HepG2 (cell line): ENCODE measurements around the gene ZNF653. TPM values are rescaled to one million over a fixed set of nuclear protein-coding genes. Genes with fewer than 3 reads are reported as not detected.

Experiments used
- GRHL1 ChIP-seq: sonication (generic); formaldehyde crosslinking; conservative IDR thresholded peaks from 2 replicates; pipeline ENCODE4 v1.8.0; 2022; ENCODE audit warnings: missing genetic modification reagents
- HNF1B ChIP-seq: sonication (generic); formaldehyde crosslinking; IDR thresholded peaks from 2 replicates; pipeline ENCODE4 v1.5.1; 2020; ENCODE audit warnings: mild to moderate bottlenecking, moderate library complexity, missing genetic modification reagents
- NCOA2 ChIP-seq: sonication (generic); formaldehyde crosslinking; IDR thresholded peaks from 2 replicates; pipeline ENCODE4 v1.8.0; 2022; ENCODE audit warnings: inconsistent platforms
- NR1H2 ChIP-seq: sonication (generic); formaldehyde crosslinking; IDR thresholded peaks from 2 replicates; pipeline ENCODE4 v1.8.1; 2022; ENCODE audit warnings: low read depth, missing genetic modification reagents, borderline replicate concordance
- PRMT3 ChIP-seq: sonication (generic); formaldehyde crosslinking; IDR thresholded peaks from 2 replicates; pipeline ENCODE4 v1.8.1; 2022; ENCODE audit warnings: low read depth, mild to moderate bottlenecking, moderate library complexity, missing genetic modification reagents, borderline replicate concordance
- ZBTB20 ChIP-seq: sonication (generic); formaldehyde crosslinking; IDR thresholded peaks from 2 replicates; pipeline ENCODE4 v1.8.1; 2023; ENCODE audit warnings: missing genetic modification reagents, low read depth, mild to moderate bottlenecking, borderline replicate concordance
- ZNF121 ChIP-seq: sonication (generic); formaldehyde crosslinking; IDR thresholded peaks from 2 replicates; pipeline ENCODE4 v1.5.0; 2020; ENCODE audit warnings: mild to moderate bottlenecking, missing genetic modification reagents
- ZNF501 ChIP-seq: sonication (generic); formaldehyde crosslinking; IDR thresholded peaks from 2 replicates; pipeline ENCODE4 v1.5.1; 2020; ENCODE audit warnings: mild to moderate bottlenecking, moderate library complexity, missing genetic modification reagents
- polyA plus RNA-seq, 8 experiments: library from polyadenylated mRNA; depleted of rRNA in 3 of 8; stranded (reverse) in 7 of 8; unstranded in 1 of 8; fragments of >200 nt; fragmentation: Illumina TruSeq in 4 of 8; extraction: Trizol in 4 of 8; gene quantifications; 2 replicates each; pipeline versions ENCODE4 v1.2.1 to v1.2.3, GENCODE V29; 2011 to 2016; ENCODE audit warnings: low read depth in 4 of 8, missing spikeins in 1 of 8, mixed read lengths in 1 of 8; ENCODE audit not compliant: insufficient read depth in 1 of 8
- total RNA-seq, 5 experiments: library from RNA; depleted of rRNA; stranded (reverse); fragments of >200 nt; fragmentation: Illumina TruSeq; extraction: Trizol; gene quantifications; 2 replicates each; pipeline ENCODE4 v1.2.3, GENCODE V29; 2016; ENCODE audit warnings: low read depth in 1 of 5

The ZNF653 gene
- total and polyA plus RNA-seq, 2 of the 13 experiments (the other 11 are each of a cell fraction or from before 2014, with no cell fraction given), result 4.7 to 7.1 TPM

GRCh38 chr19:11435833-11436313 lies 69.8 kb downstream of the ZNF653 start (continued):
- TF ChIP-seq GRHL1 (CRISPR knock-in tag), result no peak
- 0 out of 2 replicates have a peak, but pooled peaks have one; percentile 5 for TF ChIP-seq NR1H2 (CRISPR knock-in tag)
- no peak for TF ChIP-seq HNF1B
- no peak for TF ChIP-seq ZBTB20 (CRISPR knock-in tag)
- TF ChIP-seq PRMT3 (CRISPR knock-in tag), result 0 out of 2 replicates have a peak, but pooled peaks have one; percentile 52
- TF ChIP-seq NCOA2 (CRISPR knock-in tag), result no peak
- peak; percentile 7; the same call in 1 of the 2 replicates for TF ChIP-seq ZNF501 (CRISPR knock-in tag)
- no peak for TF ChIP-seq ZNF121 (CRISPR knock-in tag)
